Endothelial cell of umbilical vein (primary cell): Measurements from ENCODE around the gene NRCAM. TPM values are rescaled to one million over a fixed set of nuclear protein-coding genes. Genes with fewer than 3 reads are reported as not detected.

Source experiments
- BruUV-seq: library from RNA; stranded (reverse); fragments of 400-500 nt; replicated peaks from 2 replicates; lab custom pipeline; 2021; lab: Mats Ljungman, UMichigan
- CTCF ChIA-PET: fragments of 300-600, 350-600 bp; sonication (Branson Sonifier 250); formaldehyde crosslinking; loops from one replicate; lab custom pipeline; 2021; ENCODE audit warnings: antibody characterized with exemption, inconsistent platforms; lab: Charles Lee
- POLR2A ChIA-PET: fragments of 300-600, 350-600 bp; sonication (Branson Sonifier 250); formaldehyde crosslinking; loops from one replicate; lab custom pipeline; 2021; ENCODE audit warnings: antibody characterized with exemption, inconsistent platforms; lab: Charles Lee
- DNase-seq: peaks from one replicate; pipeline ENCODE4 v3.0.0-alpha.2; 2011; ENCODE audit warnings: low read depth, low spot score
- FAIRE-seq: peaks from 2 replicates; lab custom pipeline; 2011; peaks lifted over from hg19 to GRCh38; lab: Jason Lieb, UNC
- H2AFZ ChIP-seq: 2 replicates; pipeline ENCODE4 v1.6.0; 2012; ENCODE audit warnings: low read depth, low read length, control low read depth, inconsistent platforms
- H3K27ac ChIP-seq: 2 replicates; pipeline ENCODE4 v1.5.1; 2011; ENCODE audit warnings: low read depth, mild to moderate bottlenecking, control low read depth, low read length, moderate library complexity; ENCODE audit not compliant: insufficient read depth
- H3K27me3 ChIP-seq, 2 experiments: 2 replicates each; pipeline versions ENCODE4 v1.6.0 to v1.6.1; 2011; ENCODE audit warnings: low read length in 2 of 2, mixed read lengths in 1 of 2; ENCODE audit not compliant: control insufficient read depth in 2 of 2, insufficient read depth in 2 of 2
- H3K36me3 ChIP-seq, 2 experiments: 2 replicates in 1 of 2; 3 replicates in 1 of 2; pipeline ENCODE4 v1.5.1; 2011; ENCODE audit warnings: low read length in 2 of 2, mild to moderate bottlenecking in 1 of 2, moderate library complexity in 1 of 2; ENCODE audit not compliant: control insufficient read depth in 2 of 2, insufficient read depth in 2 of 2; ENCODE audit errors: extremely low read depth in 1 of 2
- H3K4me1 ChIP-seq: 3 replicates; pipeline ENCODE4 v1.5.1; 2011; ENCODE audit warnings: mild to moderate bottlenecking, low read length; ENCODE audit not compliant: control insufficient read depth, insufficient read depth; ENCODE audit errors: extremely low read depth
- H3K4me2 ChIP-seq: 2 replicates; pipeline ENCODE4 v1.6.1; 2011; ENCODE audit warnings: low read length, control low read depth, mixed read lengths; ENCODE audit not compliant: insufficient read depth
- H3K4me3 ChIP-seq, 3 experiments: fragments of 200-600 bp in 1 of 3; sonication (generic), shearing (Covaris generic) in 1 of 3; replicated peaks in 1 of 3; 2 replicates each; pipeline ENCODE4 v1.5.1; 2011 to 2016; ENCODE audit warnings: control low read depth in 3 of 3, low read length in 3 of 3, mild to moderate bottlenecking in 2 of 3, inconsistent platforms in 1 of 3, low read depth in 1 of 3, moderate library complexity in 1 of 3; ENCODE audit not compliant: insufficient read depth in 1 of 3
- H3K79me2 ChIP-seq: 2 replicates; pipeline ENCODE4 v1.6.0; 2012; ENCODE audit warnings: low read length, inconsistent platforms; ENCODE audit not compliant: control insufficient read depth, insufficient read depth
- H3K9ac ChIP-seq: replicated peaks from 2 replicates; pipeline ENCODE3; 2011; ENCODE audit warnings: low read length, control low read depth; ENCODE audit not compliant: insufficient read depth; ENCODE audit errors: extremely low read depth
- H3K9me1 ChIP-seq: replicated peaks from 3 replicates; pipeline ENCODE4 v1.6.0; 2011; ENCODE audit warnings: mild to moderate bottlenecking, low read length; ENCODE audit not compliant: control insufficient read depth, insufficient read depth; ENCODE audit errors: extremely low read depth
- H3K9me3 ChIP-seq: replicated peaks from 2 replicates; pipeline ENCODE4 v1.5.1; 2012; ENCODE audit warnings: low read length, inconsistent platforms; ENCODE audit not compliant: control insufficient read depth, insufficient read depth
- H4K20me1 ChIP-seq: replicated peaks from 2 replicates; pipeline ENCODE3; 2011; ENCODE audit warnings: mild to moderate bottlenecking, low read length; ENCODE audit not compliant: control insufficient read depth, insufficient read depth; ENCODE audit errors: extremely low read depth
- EZH2 ChIP-seq: IDR thresholded peaks from 2 replicates; pipeline ENCODE4 v1.6.1; 2012; ENCODE audit warnings: borderline replicate concordance, low read depth, mild to moderate bottlenecking, moderate library complexity, low read length, inconsistent platforms; ENCODE audit not compliant: severe bottlenecking
- FOS ChIP-seq: IDR thresholded peaks from 2 replicates; pipeline ENCODE4 v1.6.1; 2011; ENCODE audit warnings: mild to moderate bottlenecking, low read length, moderate library complexity, borderline replicate concordance; ENCODE audit not compliant: insufficient read depth
- GATA2 ChIP-seq: IDR thresholded peaks from 2 replicates; pipeline ENCODE4 v1.7.0; 2011; ENCODE audit warnings: low read depth, mild to moderate bottlenecking, moderate library complexity, mixed read lengths, low read length; ENCODE audit not compliant: insufficient read length, insufficient read depth
- JUN ChIP-seq: IDR thresholded peaks from 2 replicates; pipeline ENCODE4 v1.6.1; 2011; ENCODE audit warnings: borderline replicate concordance, low read depth; ENCODE audit not compliant: insufficient read length, insufficient read depth
- MYC ChIP-seq: IDR thresholded peaks from one replicate; pipeline ENCODE4 v1.6.1; 2011; ENCODE audit warnings: mild to moderate bottlenecking, low read depth, low read length
- POLR2A ChIP-seq: IDR thresholded peaks from 2 replicates; pipeline ENCODE4 v1.6.1; 2012; ENCODE audit warnings: low read depth, mild to moderate bottlenecking, control low read depth, low read length
- POLR2AphosphoS5 ChIP-seq: IDR thresholded peaks from 2 replicates; pipeline ENCODE4 v1.6.1; 2012; ENCODE audit warnings: low read depth, mild to moderate bottlenecking, control low read depth, low read length, moderate library complexity; ENCODE audit not compliant: insufficient read depth
- dilution Hi-C: fragments of 300-500 bp; cut with MboI; formaldehyde crosslinking; loops from one replicate; pipeline ENCODE4 v1.15.0; 2019; ENCODE audit warnings: low sequenced_read_pairs; ENCODE audit not compliant: extremely low pct_ligation_motif_present
- intact Hi-C: fragments of 100-400 bp; cut with micrococcal nuclease; formaldehyde crosslinking; loops from one replicate; pipeline ENCODE4 v1.10.0; 2022
- polyA plus RNA-seq, 4 experiments: library from polyadenylated mRNA; depleted of rRNA in 3 of 4; stranded (reverse) in 3 of 4; unstranded in 1 of 4; fragments of >200 nt; gene quantifications; 2 replicates each; pipeline versions ENCODE4 v1.2.1 to v1.2.3, GENCODE V29; 2011 to 2012; ENCODE audit warnings: missing spikeins in 1 of 4
- total RNA-seq: library from RNA; stranded (reverse); gene quantifications from 2 replicates; pipeline ENCODE4 v1.2.3, GENCODE V29; 2021
- TF ChIP-seq, protein P1 (sequence below): IDR thresholded peaks from 2 replicates; pipeline ENCODE4 v1.6.1; 2011; ENCODE audit not compliant: insufficient read depth, insufficient read length
- TF ChIP-seq, protein P2 (sequence below), 2 donors: IDR thresholded peaks; 1 replicate in 1 of 2; 2 replicates in 1 of 2; pipeline ENCODE4 v1.5.1; 2011; ENCODE audit warnings: low read length in 2 of 2, mild to moderate bottlenecking in 2 of 2, moderate library complexity in 2 of 2, control low read depth in 1 of 2, inconsistent platforms in 1 of 2, low read depth in 1 of 2; ENCODE audit not compliant: insufficient read depth in 1 of 2; ENCODE audit errors: extremely low read depth in 1 of 2

NRCAM gene
- total and polyA plus RNA-seq, 2 donors (not counting 3 experiments of a cell fraction or from before 2014, with no cell fraction given): 26.0 to 47.6 TPM

DNA sequence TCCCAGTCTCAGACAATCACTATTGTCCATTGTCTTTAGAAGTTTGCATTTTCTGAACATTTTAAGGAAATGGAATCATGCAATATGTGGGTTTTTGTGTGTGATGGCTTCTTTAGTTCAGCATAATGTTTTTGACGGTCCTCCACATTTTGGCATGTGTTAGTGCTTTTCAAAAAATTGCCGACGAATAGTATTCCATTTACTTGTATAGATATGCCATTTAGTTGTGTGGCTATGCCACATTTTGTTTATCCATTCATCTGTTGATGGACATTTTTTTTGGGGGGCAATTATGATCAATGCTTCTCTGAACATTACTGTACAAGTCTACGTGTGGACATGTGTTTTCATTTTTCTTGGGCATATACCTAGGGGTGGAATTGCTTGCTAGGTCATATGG lies 314.1 kb downstream of the NRCAM start:
- H3K36me3 ChIP-seq: no peaks in the 10 kb centered on the region
- no peak for DNase-seq
- ChIA-PET CTCF (no interaction called here), POLR2A (no interaction called here)
- H3K4me3 ChIP-seq: no peak overlapping the region
- H3K9ac ChIP-seq: no peak overlapping the region
- peak; percentile 57 for FAIRE-seq
- no peak overlapping the region for H2AFZ ChIP-seq
- H3K9me1 ChIP-seq: no peaks in the 10 kb centered on the region
- no peaks in the 10 kb centered on the region for H3K9me3 ChIP-seq
- no peaks in the 10 kb centered on the region for H3K27me3 ChIP-seq
- dilution Hi-C loops: no loop called here
- no peaks in the 10 kb centered on the region for H3K79me2 ChIP-seq
- TF ChIP-seq GATA2 (no peak), POLR2AphosphoS5 (no peak), EZH2 (no peak), POLR2A (no peak), JUN (no peak), MYC (no peak), FOS (no peak)
- TF ChIP-seq, protein P1, sequence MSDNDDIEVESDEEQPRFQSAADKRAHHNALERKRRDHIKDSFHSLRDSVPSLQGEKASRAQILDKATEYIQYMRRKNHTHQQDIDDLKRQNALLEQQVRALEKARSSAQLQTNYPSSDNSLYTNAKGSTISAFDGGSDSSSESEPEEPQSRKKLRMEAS: no peak
- TF ChIP-seq, protein P2, sequence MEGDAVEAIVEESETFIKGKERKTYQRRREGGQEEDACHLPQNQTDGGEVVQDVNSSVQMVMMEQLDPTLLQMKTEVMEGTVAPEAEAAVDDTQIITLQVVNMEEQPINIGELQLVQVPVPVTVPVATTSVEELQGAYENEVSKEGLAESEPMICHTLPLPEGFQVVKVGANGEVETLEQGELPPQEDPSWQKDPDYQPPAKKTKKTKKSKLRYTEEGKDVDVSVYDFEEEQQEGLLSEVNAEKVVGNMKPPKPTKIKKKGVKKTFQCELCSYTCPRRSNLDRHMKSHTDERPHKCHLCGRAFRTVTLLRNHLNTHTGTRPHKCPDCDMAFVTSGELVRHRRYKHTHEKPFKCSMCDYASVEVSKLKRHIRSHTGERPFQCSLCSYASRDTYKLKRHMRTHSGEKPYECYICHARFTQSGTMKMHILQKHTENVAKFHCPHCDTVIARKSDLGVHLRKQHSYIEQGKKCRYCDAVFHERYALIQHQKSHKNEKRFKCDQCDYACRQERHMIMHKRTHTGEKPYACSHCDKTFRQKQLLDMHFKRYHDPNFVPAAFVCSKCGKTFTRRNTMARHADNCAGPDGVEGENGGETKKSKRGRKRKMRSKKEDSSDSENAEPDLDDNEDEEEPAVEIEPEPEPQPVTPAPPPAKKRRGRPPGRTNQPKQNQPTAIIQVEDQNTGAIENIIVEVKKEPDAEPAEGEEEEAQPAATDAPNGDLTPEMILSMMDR (IDR thresholded peaks at IDR 0.05; ENCODE audit: extremely low read depth in 1 of 2, insufficient read depth in 1 of 2, low read depth in 1 of 2, low read length in 2 of 2): no peak
- intact Hi-C loops: no loop called here
- no peaks in the 10 kb centered on the region for H4K20me1 ChIP-seq
- no peaks in the 10 kb centered on the region for H3K4me1 ChIP-seq
- no peak overlapping the region for H3K27ac ChIP-seq
- no TSS peak for BruUV-seq
- no peak overlapping the region for H3K4me2 ChIP-seq
